ENCODE measurements around the gene SWT1. TPM values are rescaled to one million over a fixed set of nuclear protein-coding genes. Genes with fewer than 3 reads are reported as not detected.

Gene SWT1
- polyA plus RNA-seq, 1 of the 3 experiments (the other 2 are of a cell fraction), result 1.1 TPM

- Histone ChIP-seq H3K36me3 (replicated peaks in 1 of 2; ENCODE audit: control insufficient read depth in 1 of 2, insufficient read depth in 2 of 2, low read length in 1 of 2) (peaks cover 4 to 5% of the 10 kb centered on the region in 2 experiments), H3K4me1 (ENCODE audit: control insufficient read depth in 1 of 2, insufficient read depth in 2 of 2, low read depth in 1 of 2, low read length in 1 of 2) (peaks cover 0 to 5% of the 10 kb centered on the region in 2 experiments; a peak in 2 of 4 replicates), H3K4me2 (no peak overlapping the region), H2AFZ (ENCODE audit: low read depth) (no peak overlapping the region), H3K9ac (no peak overlapping the region), H3K4me3 (ENCODE audit: low read depth in 2 of 2, low read length in 1 of 2) (no peak overlapping the region), H4K20me1 (ENCODE audit: insufficient read depth) (no peaks in the 10 kb centered on the region), H3K9me3 (no peaks in the 10 kb centered on the region), H3K27me3 (ENCODE audit: insufficient read depth) (no peaks in the 10 kb centered on the region), H3K9me2 (no peaks in the 10 kb centered on the region), H3K79me2 (ENCODE audit: insufficient read depth) (no peaks in the 10 kb centered on the region), H3K27ac (ENCODE audit: low read depth in 2 of 2, low read length in 1 of 2) (no peak overlapping the region), H3F3A (replicated peaks; ENCODE audit: insufficient read depth) (peaks cover 6% of the 10 kb centered on the region)
- no peak for DNase-seq
- ChIA-PET CTCF (no interaction called here), POLR2A (no interaction called here)
- 99% methylated on average over 2 of the region's 2 CpGs for WGBS (ENCODE audit: low lambda C conversion rate)
- TF ChIP-seq NFIC (IDR thresholded peaks at IDR 0.05; ENCODE audit: borderline replicate concordance) (no peak), YY1 (IDR thresholded peaks at IDR 0.05; ENCODE audit: low read depth) (no peak), GABPA (IDR thresholded peaks at IDR 0.05; ENCODE audit: low read depth) (no peak), FOSL2 (IDR thresholded peaks at IDR 0.05; ENCODE audit: borderline replicate concordance, low read depth) (no peak), RAD21 (IDR thresholded peaks at IDR 0.05; ENCODE audit: low read length) (no peak), RXRA (IDR thresholded peaks at IDR 0.05; ENCODE audit: borderline replicate concordance, low read depth) (no peak), MAX (IDR thresholded peaks at IDR 0.05; ENCODE audit: low read depth) (no peak)
- TF ChIP-seq, protein P1, sequence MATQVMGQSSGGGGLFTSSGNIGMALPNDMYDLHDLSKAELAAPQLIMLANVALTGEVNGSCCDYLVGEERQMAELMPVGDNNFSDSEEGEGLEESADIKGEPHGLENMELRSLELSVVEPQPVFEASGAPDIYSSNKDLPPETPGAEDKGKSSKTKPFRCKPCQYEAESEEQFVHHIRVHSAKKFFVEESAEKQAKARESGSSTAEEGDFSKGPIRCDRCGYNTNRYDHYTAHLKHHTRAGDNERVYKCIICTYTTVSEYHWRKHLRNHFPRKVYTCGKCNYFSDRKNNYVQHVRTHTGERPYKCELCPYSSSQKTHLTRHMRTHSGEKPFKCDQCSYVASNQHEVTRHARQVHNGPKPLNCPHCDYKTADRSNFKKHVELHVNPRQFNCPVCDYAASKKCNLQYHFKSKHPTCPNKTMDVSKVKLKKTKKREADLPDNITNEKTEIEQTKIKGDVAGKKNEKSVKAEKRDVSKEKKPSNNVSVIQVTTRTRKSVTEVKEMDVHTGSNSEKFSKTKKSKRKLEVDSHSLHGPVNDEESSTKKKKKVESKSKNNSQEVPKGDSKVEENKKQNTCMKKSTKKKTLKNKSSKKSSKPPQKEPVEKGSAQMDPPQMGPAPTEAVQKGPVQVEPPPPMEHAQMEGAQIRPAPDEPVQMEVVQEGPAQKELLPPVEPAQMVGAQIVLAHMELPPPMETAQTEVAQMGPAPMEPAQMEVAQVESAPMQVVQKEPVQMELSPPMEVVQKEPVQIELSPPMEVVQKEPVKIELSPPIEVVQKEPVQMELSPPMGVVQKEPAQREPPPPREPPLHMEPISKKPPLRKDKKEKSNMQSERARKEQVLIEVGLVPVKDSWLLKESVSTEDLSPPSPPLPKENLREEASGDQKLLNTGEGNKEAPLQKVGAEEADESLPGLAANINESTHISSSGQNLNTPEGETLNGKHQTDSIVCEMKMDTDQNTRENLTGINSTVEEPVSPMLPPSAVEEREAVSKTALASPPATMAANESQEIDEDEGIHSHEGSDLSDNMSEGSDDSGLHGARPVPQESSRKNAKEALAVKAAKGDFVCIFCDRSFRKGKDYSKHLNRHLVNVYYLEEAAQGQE (IDR thresholded peaks at IDR 0.05; ENCODE audit: low read depth, low read length), result no peak
- TF ChIP-seq, protein P2, sequence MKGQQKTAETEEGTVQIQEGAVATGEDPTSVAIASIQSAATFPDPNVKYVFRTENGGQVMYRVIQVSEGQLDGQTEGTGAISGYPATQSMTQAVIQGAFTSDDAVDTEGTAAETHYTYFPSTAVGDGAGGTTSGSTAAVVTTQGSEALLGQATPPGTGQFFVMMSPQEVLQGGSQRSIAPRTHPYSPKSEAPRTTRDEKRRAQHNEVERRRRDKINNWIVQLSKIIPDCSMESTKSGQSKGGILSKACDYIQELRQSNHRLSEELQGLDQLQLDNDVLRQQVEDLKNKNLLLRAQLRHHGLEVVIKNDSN (IDR thresholded peaks at IDR 0.05; ENCODE audit: borderline replicate concordance, low read depth), result no peak
These were observed 130.5 kb downstream of the SWT1 start for GRCh38 chr1:185287451-185287850.

DNA sequence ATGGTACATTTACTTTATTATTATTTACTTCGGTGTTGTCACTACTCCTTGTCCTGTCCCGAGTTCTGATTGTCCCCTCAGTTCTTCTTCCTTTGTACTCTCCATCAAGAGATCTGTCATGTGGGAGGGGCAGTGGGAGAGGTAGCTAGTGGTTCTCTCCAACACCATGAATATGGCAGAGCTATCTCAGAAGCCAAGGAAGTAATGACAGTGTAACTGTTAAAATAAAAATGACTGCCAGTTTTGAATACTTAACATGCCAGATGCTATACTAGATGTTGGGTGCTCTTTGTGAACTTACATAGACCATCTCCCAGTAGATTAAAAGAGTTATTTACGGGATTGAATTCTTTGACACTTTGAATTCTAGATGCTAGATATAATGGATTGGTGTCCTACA lies 131.5 kb downstream of the SWT1 start:
- H3K9me3 ChIP-seq, result no peaks in the 10 kb centered on the region
- H3K4me3 ChIP-seq (ENCODE audit: low read depth in 2 of 2, low read length in 1 of 2), result no peak overlapping the region
- no peaks in the 10 kb centered on the region for H3K27me3 ChIP-seq (ENCODE audit: insufficient read depth)
- no peak for DNase-seq
- H3K4me1 ChIP-seq (ENCODE audit: control insufficient read depth in 1 of 2, insufficient read depth in 2 of 2, low read depth in 1 of 2, low read length in 1 of 2), result peaks cover 0 to 5% of the 10 kb centered on the region in 2 experiments; a peak in 2 of 4 replicates
- H3K9me2 ChIP-seq, result no peaks in the 10 kb centered on the region
- H3F3A ChIP-seq (replicated peaks; ENCODE audit: insufficient read depth), result peaks cover 10% of the 10 kb centered on the region
- no peaks in the 10 kb centered on the region for H4K20me1 ChIP-seq (ENCODE audit: insufficient read depth)
- POLR2A ChIA-PET, result no interaction called here
- CTCF ChIA-PET, result no interaction called here
- 97% methylated on average over 3 of the region's 3 CpGs for WGBS (ENCODE audit: low lambda C conversion rate)
- no peak overlapping the region for H3K9ac ChIP-seq
- no peaks in the 10 kb centered on the region for H3K79me2 ChIP-seq (ENCODE audit: insufficient read depth)
- no peak overlapping the region for H3K4me2 ChIP-seq
- no peak overlapping the region for H2AFZ ChIP-seq (ENCODE audit: low read depth)
- peaks cover 5 to 8% of the 10 kb centered on the region in 2 experiments for H3K36me3 ChIP-seq (replicated peaks in 1 of 2; ENCODE audit: control insufficient read depth in 1 of 2, insufficient read depth in 2 of 2, low read length in 1 of 2)
- no peak overlapping the region for H3K27ac ChIP-seq (ENCODE audit: low read depth in 2 of 2, low read length in 1 of 2)
- no peak for TF ChIP-seq RCOR1 (IDR thresholded peaks at IDR 0.05; ENCODE audit: low read length)
- TF ChIP-seq, protein P3, sequence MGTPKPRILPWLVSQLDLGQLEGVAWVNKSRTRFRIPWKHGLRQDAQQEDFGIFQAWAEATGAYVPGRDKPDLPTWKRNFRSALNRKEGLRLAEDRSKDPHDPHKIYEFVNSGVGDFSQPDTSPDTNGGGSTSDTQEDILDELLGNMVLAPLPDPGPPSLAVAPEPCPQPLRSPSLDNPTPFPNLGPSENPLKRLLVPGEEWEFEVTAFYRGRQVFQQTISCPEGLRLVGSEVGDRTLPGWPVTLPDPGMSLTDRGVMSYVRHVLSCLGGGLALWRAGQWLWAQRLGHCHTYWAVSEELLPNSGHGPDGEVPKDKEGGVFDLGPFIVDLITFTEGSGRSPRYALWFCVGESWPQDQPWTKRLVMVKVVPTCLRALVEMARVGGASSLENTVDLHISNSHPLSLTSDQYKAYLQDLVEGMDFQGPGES (IDR thresholded peaks at IDR 0.05; ENCODE audit: low read depth, low read length), result no peak
- no peak for TF ChIP-seq FOXJ3 (CRISPR knock-in tag; IDR thresholded peaks at IDR 0.05)
- no peak for TF ChIP-seq TAF1 (IDR thresholded peaks at IDR 0.05; ENCODE audit: borderline replicate concordance, low read depth, low read length)
- no peak for TF ChIP-seq ELF1 (IDR thresholded peaks at IDR 0.05)
- no peak for TF ChIP-seq YY1 (IDR thresholded peaks at IDR 0.05; ENCODE audit: low read depth)
- TF ChIP-seq, protein P4, sequence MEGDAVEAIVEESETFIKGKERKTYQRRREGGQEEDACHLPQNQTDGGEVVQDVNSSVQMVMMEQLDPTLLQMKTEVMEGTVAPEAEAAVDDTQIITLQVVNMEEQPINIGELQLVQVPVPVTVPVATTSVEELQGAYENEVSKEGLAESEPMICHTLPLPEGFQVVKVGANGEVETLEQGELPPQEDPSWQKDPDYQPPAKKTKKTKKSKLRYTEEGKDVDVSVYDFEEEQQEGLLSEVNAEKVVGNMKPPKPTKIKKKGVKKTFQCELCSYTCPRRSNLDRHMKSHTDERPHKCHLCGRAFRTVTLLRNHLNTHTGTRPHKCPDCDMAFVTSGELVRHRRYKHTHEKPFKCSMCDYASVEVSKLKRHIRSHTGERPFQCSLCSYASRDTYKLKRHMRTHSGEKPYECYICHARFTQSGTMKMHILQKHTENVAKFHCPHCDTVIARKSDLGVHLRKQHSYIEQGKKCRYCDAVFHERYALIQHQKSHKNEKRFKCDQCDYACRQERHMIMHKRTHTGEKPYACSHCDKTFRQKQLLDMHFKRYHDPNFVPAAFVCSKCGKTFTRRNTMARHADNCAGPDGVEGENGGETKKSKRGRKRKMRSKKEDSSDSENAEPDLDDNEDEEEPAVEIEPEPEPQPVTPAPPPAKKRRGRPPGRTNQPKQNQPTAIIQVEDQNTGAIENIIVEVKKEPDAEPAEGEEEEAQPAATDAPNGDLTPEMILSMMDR (IDR thresholded peaks at IDR 0.05), result no peak
- TF ChIP-seq GATA2 (CRISPR knock-in tag; IDR thresholded peaks at IDR 0.05), result no peak
- no peak for TF ChIP-seq MEF2A (IDR thresholded peaks at IDR 0.05; ENCODE audit: borderline replicate concordance, low read depth)
- TF ChIP-seq, protein P5, sequence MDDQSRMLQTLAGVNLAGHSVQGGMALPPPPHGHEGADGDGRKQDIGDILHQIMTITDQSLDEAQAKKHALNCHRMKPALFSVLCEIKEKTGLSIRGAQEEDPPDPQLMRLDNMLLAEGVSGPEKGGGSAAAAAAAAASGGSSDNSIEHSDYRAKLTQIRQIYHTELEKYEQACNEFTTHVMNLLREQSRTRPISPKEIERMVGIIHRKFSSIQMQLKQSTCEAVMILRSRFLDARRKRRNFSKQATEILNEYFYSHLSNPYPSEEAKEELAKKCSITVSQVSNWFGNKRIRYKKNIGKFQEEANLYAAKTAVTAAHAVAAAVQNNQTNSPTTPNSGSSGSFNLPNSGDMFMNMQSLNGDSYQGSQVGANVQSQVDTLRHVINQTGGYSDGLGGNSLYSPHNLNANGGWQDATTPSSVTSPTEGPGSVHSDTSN (IDR thresholded peaks at IDR 0.05), result no peak
- no peak for TF ChIP-seq TCF12 (IDR thresholded peaks at IDR 0.05)
- no peak for TF ChIP-seq JUND (IDR thresholded peaks at IDR 0.05)
- no peak for TF ChIP-seq MAX (IDR thresholded peaks at IDR 0.05; ENCODE audit: low read depth)
- no peak for TF ChIP-seq NFIC (IDR thresholded peaks at IDR 0.05; ENCODE audit: borderline replicate concordance)
- no peak for TF ChIP-seq MXI1 (IDR thresholded peaks at IDR 0.05; ENCODE audit: low read depth, low read length)
